Endothelial cell of coronary artery (primary cell): ENCODE data around the gene MTA1. TPM values are rescaled to one million over a fixed set of nuclear protein-coding genes. Genes with fewer than 3 reads are reported as not detected.

Experiments
- total RNA-seq: library from RNA; depleted of rRNA; stranded (reverse); fragments of >200 nt; gene quantifications from 2 replicates; pipeline ENCODE4 v1.2.3, GENCODE V29; 2014

The MTA1 gene
- 45.7 and 66.1 TPM in 2 replicates for total RNA-seq

GRCh38 chr14:105419195-105420091 is at the start of gene MTA1:
MTA1 (plus strand) TSS chr14:105419827; CDS start chr14:105420036, 209 bp downstream.

GRCh38 chr14:105398044-105398725 is 21.4 kb upstream of the MTA1 start, which contains the start of gene TEX22:
TEX22 (plus strand) TSS chr14:105398538; CDS start chr14:105399341, 803 bp downstream.

GRCh38 chr14:105474483-105475268 is 55.0 kb downstream of the MTA1 start, which contains the start of gene CRIP2:
CRIP2 (plus strand) TSS chr14:105474821; CDS start chr14:105474863, 42 bp downstream.

GRCh38 chr14:105486163-105486973 is 66.7 kb downstream of the MTA1 start, which contains the start of gene CRIP1:
CRIP1 (plus strand) TSS chr14:105486886; CDS start chr14:105487260, 374 bp downstream.

GRCh38 chr14:105490572-105491365 is 71.1 kb downstream of the MTA1 start, which contains the start of gene TEDC1:
TEDC1 (plus strand) TSS chr14:105491246; CDS start chr14:105491376, 130 bp downstream.

Other genes with a start within 250 kb of the MTA1 start
- gene NUDT14, start 238.5 kb upstream of the MTA1 start, total RNA-seq: 28.7 and 47.4 TPM in 2 replicates
- gene BTBD6, start 171.3 kb upstream of the MTA1 start, total RNA-seq: 50.4 and 52.6 TPM in 2 replicates
- gene BRF1, start 118.8 kb upstream of the MTA1 start, total RNA-seq: 40.8 and 43.6 TPM in 2 replicates
- 49.5 and 71.0 TPM in 2 replicates for gene PACS2, start 105.1 kb upstream of the MTA1 start, total RNA-seq
- 0.09 and 0.27 TPM in 2 replicates for gene TEX22, start 21.3 kb upstream of the MTA1 start, total RNA-seq
- 200 and 227 TPM in 2 replicates for gene CRIP2, start 55.0 kb downstream of the MTA1 start, total RNA-seq
- 0.45 and 0.75 TPM in 2 replicates for gene CRIP1, start 67.1 kb downstream of the MTA1 start, total RNA-seq
- 8.7 and 13.9 TPM in 2 replicates for gene TEDC1, start 71.4 kb downstream of the MTA1 start, total RNA-seq
- gene TMEM121, start 106.8 kb downstream of the MTA1 start, total RNA-seq: 9.9 and 11.4 TPM in 2 replicates